Renal pelvis (tissue), 4 donors: ENCODE data around the gene STK39. TPM values are rescaled to one million over a fixed set of nuclear protein-coding genes. Genes with fewer than 3 reads are reported as not detected.

Experiments
- DNase-seq: peaks from one replicate; pipeline ENCODE4 v3.0.0-alpha.2; 2013
- polyA plus RNA-seq, 3 donors: library from polyadenylated mRNA; unstranded; fragments of 120-200 nt; gene quantifications; one replicate each; pipeline ENCODE4 v1.2.1, GENCODE V29; 2013; ENCODE audit not compliant: insufficient read length in 3 of 3

Gene STK39
- polyA plus RNA-seq, 3 donors = 28.7 to 30.0 (median 30.0) TPM

DNA sequence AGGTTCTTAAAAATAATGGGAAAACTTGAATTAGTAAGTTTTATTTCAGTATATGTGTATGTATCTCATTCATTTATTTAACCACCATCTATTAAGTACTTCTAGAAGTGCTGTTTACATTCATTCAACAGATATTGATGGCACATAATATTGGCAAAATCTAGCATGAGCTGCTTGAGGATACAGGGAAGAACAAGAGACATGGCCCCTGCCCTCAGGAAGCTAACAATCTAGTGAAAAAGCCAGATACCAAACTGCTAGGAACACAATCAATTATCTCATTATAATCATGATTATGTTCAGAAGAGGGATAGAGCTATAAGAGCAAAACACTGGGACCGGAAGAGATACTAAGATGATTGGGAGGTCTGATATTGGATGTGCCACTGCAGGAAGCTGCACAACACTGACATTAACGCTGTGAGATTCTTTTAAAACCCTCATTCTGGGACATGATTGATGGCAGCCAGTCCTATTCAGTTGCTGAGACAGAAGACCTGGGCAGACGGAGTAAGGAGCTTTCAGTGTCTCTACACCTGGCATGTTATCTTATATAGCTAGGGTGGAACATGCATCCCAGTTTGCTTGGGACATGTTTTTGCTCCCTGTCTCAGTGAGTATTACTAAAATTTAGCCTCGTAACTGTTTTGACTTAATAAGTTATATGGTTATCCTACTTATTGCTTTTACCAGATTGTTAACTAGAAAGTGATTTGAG, 314.1 kb downstream of the STK39 start:
- no peak for DNase-seq

DNA sequence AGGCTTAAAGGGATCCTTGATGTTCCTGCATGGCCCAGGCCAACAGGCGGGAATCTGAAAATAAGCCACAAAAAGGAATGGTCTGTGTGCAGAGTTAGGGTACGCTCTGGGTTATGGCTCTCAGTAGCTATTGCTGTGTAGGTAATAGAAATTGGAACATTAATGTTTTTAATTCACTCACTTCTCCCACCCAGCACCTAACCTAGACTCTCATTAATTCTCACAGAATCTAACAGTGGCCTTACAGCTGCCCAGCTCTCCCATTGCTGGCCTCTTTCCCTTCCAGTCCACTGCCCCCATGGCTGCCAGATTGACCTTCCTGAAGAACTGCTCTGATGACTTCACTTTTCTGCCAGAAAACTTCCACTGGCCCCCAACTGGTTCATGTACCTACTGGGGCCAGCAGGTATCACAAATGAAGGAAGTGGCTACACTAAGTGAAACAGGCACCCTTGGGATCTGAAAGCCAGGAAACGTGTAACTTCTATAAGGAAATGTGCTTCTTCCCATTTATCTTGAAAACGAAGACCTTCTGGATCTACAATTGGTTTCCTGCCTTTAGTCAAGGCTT, 315.2 kb downstream of the STK39 start:
- no peak for DNase-seq

GRCh38 chr2:167929484-167929883, 317.9 kb downstream of the STK39 start:
- no peak for DNase-seq

GRCh38 chr2:167928434-167928833, 319.0 kb downstream of the STK39 start:
- no peak for DNase-seq

DNA sequence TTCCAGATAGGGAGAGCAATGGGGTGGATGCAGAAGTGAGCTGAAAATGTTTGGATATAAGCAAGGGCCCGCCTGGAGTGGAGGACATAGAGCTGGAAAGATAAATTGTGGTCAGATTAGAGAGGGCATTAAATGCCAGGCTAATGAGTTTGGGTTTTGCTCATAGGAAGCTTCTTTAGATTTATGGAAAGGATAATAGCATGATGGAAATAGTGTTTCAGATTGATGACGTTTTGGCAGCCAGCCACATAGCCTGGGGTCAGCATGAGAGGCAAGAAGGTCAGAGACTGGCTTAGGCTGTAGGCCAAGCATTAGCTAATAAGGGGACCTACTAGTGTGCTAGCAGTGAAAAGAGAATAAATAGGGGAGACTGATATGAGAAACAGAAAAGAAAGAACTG, 321.6 kb downstream of the STK39 start:
- DNase-seq = no peak

DNA sequence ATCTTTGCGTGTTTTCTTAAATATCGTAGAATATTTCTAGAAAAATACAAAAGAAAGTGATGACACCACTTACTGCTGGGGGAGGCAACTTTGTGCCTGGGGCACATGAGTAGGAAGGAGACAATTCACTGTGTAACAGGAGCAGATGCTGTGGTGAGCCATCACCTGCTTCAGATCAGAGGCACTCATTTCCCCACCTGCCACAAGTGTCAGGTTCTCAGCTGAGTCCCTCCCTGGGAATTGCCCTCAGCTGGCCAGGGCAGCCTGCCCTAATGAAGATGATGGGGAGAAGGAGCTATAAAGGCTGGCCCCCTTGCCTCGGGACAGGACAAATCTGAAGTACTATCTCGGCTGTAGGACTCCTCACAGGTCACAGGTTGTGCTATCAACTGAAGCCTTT, 322.8 kb downstream of the STK39 start:
- DNase-seq = no peak

- no peak for DNase-seq
These were observed 330.6 kb downstream of the STK39 start for GRCh38 chr2:167916756-167917155.

DNA sequence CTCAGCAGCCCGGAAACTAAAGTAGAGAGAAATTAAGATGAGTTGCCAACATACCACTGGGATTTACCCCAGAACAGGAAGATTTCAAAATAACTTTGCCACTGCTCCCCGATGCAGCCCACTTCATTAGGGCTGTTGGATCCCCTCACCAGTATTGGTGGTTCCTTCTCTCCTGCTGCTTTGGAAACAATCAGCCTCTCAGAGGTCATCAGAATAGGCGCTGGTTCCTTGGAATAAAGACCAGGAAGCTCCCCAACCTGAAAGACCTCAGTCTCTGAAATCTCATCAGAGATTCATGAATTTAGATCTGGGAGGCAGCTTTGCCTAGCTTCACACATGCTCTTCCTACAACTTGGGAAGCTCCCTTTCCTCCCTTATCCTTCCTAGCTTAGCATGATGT, 332.4 kb downstream of the STK39 start:
- no peak for DNase-seq

DNA sequence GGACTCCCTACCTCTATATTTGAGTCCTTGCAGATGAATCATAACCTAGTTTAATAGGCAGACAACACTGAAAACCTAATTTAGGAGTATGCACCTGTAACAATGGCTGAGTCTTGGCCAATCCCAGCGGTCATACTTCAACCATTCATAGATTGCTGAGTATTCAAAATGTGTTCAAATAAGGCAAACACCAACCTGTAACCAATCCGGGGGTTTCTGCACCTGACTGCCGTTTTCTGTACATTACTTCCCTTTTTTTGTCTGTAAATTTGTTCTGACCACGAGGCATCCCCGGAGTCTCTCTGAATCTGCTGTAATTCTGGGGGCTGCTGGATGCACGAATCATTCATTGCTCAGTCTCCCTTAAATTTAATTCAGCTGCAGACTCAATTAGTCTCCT, 338.6 kb downstream of the STK39 start:
- DNase-seq = no peak

DNA sequence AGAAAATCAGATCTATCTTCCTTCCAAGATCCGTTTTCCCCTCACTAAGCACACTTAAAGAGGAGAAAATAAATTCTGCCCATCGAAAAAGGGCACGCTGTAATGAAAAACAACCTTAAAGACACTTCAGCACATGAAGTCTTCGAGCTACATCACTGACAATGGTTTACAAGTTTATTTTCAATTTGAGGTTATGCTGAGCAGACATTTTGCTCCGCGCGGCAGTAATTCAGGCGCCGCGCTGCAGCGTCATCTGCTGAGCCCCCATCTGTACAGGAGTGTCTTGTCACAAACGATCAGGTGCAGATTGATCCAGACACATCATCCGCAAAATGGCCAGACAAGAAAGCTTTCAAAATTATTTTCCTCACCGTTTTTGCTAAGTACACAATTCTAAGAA, 341.7 kb downstream of the STK39 start:
- DNase-seq = no peak

Other genes starting within 250 kb of the STK39 start
- gene CERS6, start 208.7 kb upstream of the STK39 start, polyA plus RNA-seq = 10 to 100 TPM; 41.8 to 44.3 (median 43.9) TPM